ENCODE measurements around the gene NAA80. TPM values are rescaled to one million over a fixed set of nuclear protein-coding genes. Genes with fewer than 3 reads are reported as not detected.

Gene NAA80
- 18.1 and 19.6 TPM in 2 replicates for total RNA-seq

GRCh38 chr3:50298836-50299637, at the start of gene NAA80, which contains the start of gene HYAL3:
Gene NAA80, minus strand, starts transcription at chr3:50299405. Its CDS starts 1,942 bp downstream, at chr3:50297463.
Gene HYAL3, minus strand, starts transcription at chr3:50299405. Its CDS starts 3,803 bp downstream, at chr3:50295602.
- Mint-ChIP-seq H3K27ac (peak within 1 kb of the TSS; percentile 95), H3K4me1 (ENCODE audit: low read depth) (peaks cover 15% of the 10 kb centered on the region), H3K9me3 (no peaks in the 10 kb centered on the region), H3K4me3 (peak within 1 kb of the TSS; percentile 94), H3K36me3 (ENCODE audit: low read depth) (no peaks in the 10 kb centered on the region), H3K27me3 (ENCODE audit: insufficient read depth) (no peaks in the 10 kb centered on the region)
- peak; percentile 99 for DNase-seq (ENCODE audit: low spot score)
- intact Hi-C loops (cut with micrococcal nuclease) = loop anchor here (1.0 to 5.0 kb wide), 16 partner anchors 22 to 1900 kb away; partner anchors contain the start of genes ALAS1, APEH, C3orf18 and CYB561D2

GRCh38 chr3:50347187-50347813, 48.1 kb upstream of the NAA80 start:
- Mint-ChIP-seq H3K36me3 (ENCODE audit: low read depth) (peaks cover 22% of the 10 kb centered on the region), H3K4me1 (ENCODE audit: low read depth) (peaks cover 57% of the 10 kb centered on the region), H3K9me3 (no peaks in the 10 kb centered on the region), H3K4me3 (no peak overlapping the region), H3K27ac (no peak overlapping the region), H3K27me3 (ENCODE audit: insufficient read depth) (no peaks in the 10 kb centered on the region)
- intact Hi-C loops (cut with micrococcal nuclease) = loop anchor here (1.0 kb wide), 4 partner anchors 89 to 220 kb away; partner anchors contain the start of gene C3orf18
- DNase-seq (ENCODE audit: low spot score) = peak; percentile 66

GRCh38 chr3:50345586-50346234, 46.5 kb upstream of the NAA80 start, which contains the start of gene ZMYND10:
Gene ZMYND10, minus strand, starts transcription at chr3:50345732. Its CDS starts 153 bp downstream, at chr3:50345579.
- Mint-ChIP-seq H3K36me3 (ENCODE audit: low read depth) (peaks cover 17% of the 10 kb centered on the region), H3K4me1 (ENCODE audit: low read depth) (peaks cover 51% of the 10 kb centered on the region), H3K9me3 (no peaks in the 10 kb centered on the region), H3K27ac (no peak within 1 kb of the TSS), H3K4me3 (peak within 1 kb of the TSS; percentile 55), H3K27me3 (ENCODE audit: insufficient read depth) (no peaks in the 10 kb centered on the region)
- intact Hi-C loops (cut with micrococcal nuclease) = no loop called here
- peak; percentile 78 for DNase-seq (ENCODE audit: low spot score)

- intact Hi-C loops (cut with micrococcal nuclease) = no loop called here
- H3K27ac Mint-ChIP-seq = no peak overlapping the region
- H3K36me3 Mint-ChIP-seq (ENCODE audit: low read depth) = peaks cover 11% of the 10 kb centered on the region
- H3K27me3 Mint-ChIP-seq (ENCODE audit: insufficient read depth) = no peaks in the 10 kb centered on the region
- no peak for DNase-seq (ENCODE audit: low spot score)
- H3K4me1 Mint-ChIP-seq (ENCODE audit: low read depth) = peaks cover 44% of the 10 kb centered on the region
- H3K9me3 Mint-ChIP-seq = no peaks in the 10 kb centered on the region
- H3K4me3 Mint-ChIP-seq = no peak overlapping the region
Observed at GRCh38 chr3:50345008-50345407, 45.8 kb upstream of the NAA80 start.

- H3K27me3 Mint-ChIP-seq (ENCODE audit: insufficient read depth) = no peaks in the 10 kb centered on the region
- DNase-seq (ENCODE audit: low spot score) = no peak
- H3K9me3 Mint-ChIP-seq = no peaks in the 10 kb centered on the region
- no peak overlapping the region for H3K27ac Mint-ChIP-seq
- H3K4me1 Mint-ChIP-seq (ENCODE audit: low read depth) = peaks cover 46% of the 10 kb centered on the region
- H3K4me3 Mint-ChIP-seq = no peak overlapping the region
- intact Hi-C loops (cut with micrococcal nuclease) = no loop called here
- peaks cover 13% of the 10 kb centered on the region for H3K36me3 Mint-ChIP-seq (ENCODE audit: low read depth)
Observed at GRCh38 chr3:50342813-50343633, 43.8 kb upstream of the NAA80 start.

- no peak for DNase-seq (ENCODE audit: low spot score)
- intact Hi-C loops (cut with micrococcal nuclease) = no loop called here
- H3K27me3 Mint-ChIP-seq (ENCODE audit: insufficient read depth) = no peaks in the 10 kb centered on the region
- peaks cover 12% of the 10 kb centered on the region for H3K36me3 Mint-ChIP-seq (ENCODE audit: low read depth)
- peak overlapping the region; percentile 30 for H3K4me3 Mint-ChIP-seq
- peaks cover 41% of the 10 kb centered on the region for H3K4me1 Mint-ChIP-seq (ENCODE audit: low read depth)
- no peak overlapping the region for H3K27ac Mint-ChIP-seq
- H3K9me3 Mint-ChIP-seq = no peaks in the 10 kb centered on the region
Observed at GRCh38 chr3:50341996-50342650, 42.9 kb upstream of the NAA80 start.

- H3K9me3 Mint-ChIP-seq = no peaks in the 10 kb centered on the region
- peaks cover 42% of the 10 kb centered on the region for H3K4me1 Mint-ChIP-seq (ENCODE audit: low read depth)
- peaks cover 14% of the 10 kb centered on the region for H3K36me3 Mint-ChIP-seq (ENCODE audit: low read depth)
- no peak for DNase-seq (ENCODE audit: low spot score)
- H3K27ac Mint-ChIP-seq = peak overlapping the region; percentile 91
- no peaks in the 10 kb centered on the region for H3K27me3 Mint-ChIP-seq (ENCODE audit: insufficient read depth)
- intact Hi-C loops (cut with micrococcal nuclease) = no loop called here
- peak overlapping the region; percentile 85 for H3K4me3 Mint-ChIP-seq
Observed at GRCh38 chr3:50341537-50341936, 42.3 kb upstream of the NAA80 start.

- intact Hi-C loops (cut with micrococcal nuclease) = loop anchor here (1.0 kb wide), 1 partner anchor 10 kb away; the partner anchor contains the start of genes CYB561D2 and NPRL2
Observed at GRCh38 chr3:50340448-50341329, 41.5 kb upstream of the NAA80 start, which contains the start of gene RASSF1. Gene RASSF1, minus strand, starts transcription at chr3:50340836. Its CDS starts 31 bp downstream, at chr3:50340805.

GRCh38 chr3:50340147-50340447, 40.9 kb upstream of the NAA80 start:
- no peaks in the 10 kb centered on the region for H3K27me3 Mint-ChIP-seq (ENCODE audit: insufficient read depth)
- peaks cover 42% of the 10 kb centered on the region for H3K4me1 Mint-ChIP-seq (ENCODE audit: low read depth)
- no peaks in the 10 kb centered on the region for H3K9me3 Mint-ChIP-seq
- peak overlapping the region; percentile 97 for H3K27ac Mint-ChIP-seq
- DNase-seq (ENCODE audit: low spot score) = no peak
- intact Hi-C loops (cut with micrococcal nuclease) = loop anchor here (1.0 kb wide), 1 partner anchor 10 kb away; the partner anchor contains the start of genes CYB561D2 and NPRL2
- peak overlapping the region; percentile 96 for H3K4me3 Mint-ChIP-seq
- peaks cover 18% of the 10 kb centered on the region for H3K36me3 Mint-ChIP-seq (ENCODE audit: low read depth)

More at GRCh38 chr3:50340448-50341329, 41.5 kb upstream of the NAA80 start, which contains the start of gene RASSF1:
- Mint-ChIP-seq H3K36me3 (ENCODE audit: low read depth) (peaks cover 18% of the 10 kb centered on the region), H3K27ac (peak within 1 kb of the TSS; percentile 97), H3K4me3 (peak within 1 kb of the TSS; percentile 96), H3K27me3 (ENCODE audit: insufficient read depth) (no peaks in the 10 kb centered on the region), H3K9me3 (no peaks in the 10 kb centered on the region), H3K4me1 (ENCODE audit: low read depth) (peaks cover 43% of the 10 kb centered on the region)
- peak; percentile 74 for DNase-seq (ENCODE audit: low spot score)

GRCh38 chr3:50339485-50340146, 40.4 kb upstream of the NAA80 start:
- intact Hi-C loops (cut with micrococcal nuclease) = loop anchor here (1.0 to 5.0 kb wide), 4 partner anchors 11 to 1048 kb away; partner anchors contain the start of genes C3orf18, CISH, CYB561D2 and HEMK1
- Mint-ChIP-seq H3K4me3 (peak overlapping the region; percentile 96), H3K4me1 (ENCODE audit: low read depth) (peaks cover 45% of the 10 kb centered on the region), H3K36me3 (ENCODE audit: low read depth) (peaks cover 18% of the 10 kb centered on the region), H3K27me3 (ENCODE audit: insufficient read depth) (no peaks in the 10 kb centered on the region), H3K27ac (peak overlapping the region; percentile 97), H3K9me3 (no peaks in the 10 kb centered on the region)
- no peak for DNase-seq (ENCODE audit: low spot score)

All from activated T-helper 1 cell treated with anti-CD3 and anti-CD28 coated beads, Interleukin-12 subunit alpha, Interleukin-12 subunit beta, Interleukin-2, Interleukin-4 antibody, amounts not matched to agents 30 ng/mL and 10 ng/mL and 1 ng/mL, durations not matched to agents 14 hours and 24 hours and 36 hours (primary cell).